ENCODE results near the gene BPIFB3. TPM values are rescaled to one million over a fixed set of nuclear protein-coding genes. Genes with fewer than 3 reads are reported as not detected.

BPIFB3 gene
- polyA plus RNA-seq, 1 donor from 2014 or later = not detected

GRCh38 chr20:33070111-33071053 is 16.7 kb downstream of the BPIFB3 start:
- Histone ChIP-seq H3K9ac (ENCODE audit: low read length) (no peak overlapping the region), H3K4me3 (ENCODE audit: low read length) (no peak overlapping the region), H4K20me1 (ENCODE audit: insufficient read depth) (no peaks in the 10 kb centered on the region), H3K4me2 (ENCODE audit: low read length) (no peak overlapping the region), H3K9me2 (ENCODE audit: insufficient read depth, low read length) (no peaks in the 10 kb centered on the region), H2AFZ (ENCODE audit: low read depth, low read length) (no peak overlapping the region), H3K9me3 (ENCODE audit: low read length) (no peaks in the 10 kb centered on the region), H3K27me3 (ENCODE audit: insufficient read depth, low read depth, low read length) (no peaks in the 10 kb centered on the region), H3F3A (ENCODE audit: insufficient read depth, low read length, poor library complexity, severe bottlenecking) (no peaks in the 10 kb centered on the region), H3K27ac (ENCODE audit: low read length) (no peak overlapping the region), H3K36me3 (ENCODE audit: insufficient read depth, low read length) (no peaks in the 10 kb centered on the region), H3K79me2 (replicated peaks; ENCODE audit: insufficient read depth, low read length) (no peaks in the 10 kb centered on the region)
- no peak for TF ChIP-seq MXI1 (conservative IDR thresholded peaks at IDR 0.05; ENCODE audit: poor library complexity, severe bottlenecking)
- no peak for TF ChIP-seq SMC3 (conservative IDR thresholded peaks at IDR 0.05; ENCODE audit: poor library complexity)
- no peak for TF ChIP-seq CTCF (IDR thresholded peaks at IDR 0.05; ENCODE audit: poor library complexity, severe bottlenecking)
- no peak for TF ChIP-seq REST (IDR thresholded peaks at IDR 0.05; ENCODE audit: borderline replicate concordance)
- TF ChIP-seq POLR2AphosphoS5 (IDR thresholded peaks at IDR 0.05) = no peak
- no peak for TF ChIP-seq TAF1 (IDR thresholded peaks at IDR 0.05; ENCODE audit: low read depth)
- TF ChIP-seq RAD21 (conservative IDR thresholded peaks at IDR 0.05) = no peak
- TF ChIP-seq EP300 (conservative IDR thresholded peaks at IDR 0.05; ENCODE audit: poor library complexity, severe bottlenecking) = no peak
- no peak for TF ChIP-seq EZH2 (IDR thresholded peaks at IDR 0.05; ENCODE audit: borderline replicate concordance, insufficient read depth, low read length, poor library complexity, severe bottlenecking)

GRCh38 chr20:33071198-33071597 is 17.5 kb downstream of the BPIFB3 start:
- Histone ChIP-seq H4K20me1 (ENCODE audit: insufficient read depth) (no peaks in the 10 kb centered on the region), H3K4me2 (ENCODE audit: low read length) (no peak overlapping the region), H3K36me3 (ENCODE audit: insufficient read depth, low read length) (no peaks in the 10 kb centered on the region), H3F3A (ENCODE audit: insufficient read depth, low read length, poor library complexity, severe bottlenecking) (no peaks in the 10 kb centered on the region), H3K9ac (ENCODE audit: low read length) (no peak overlapping the region), H3K27me3 (ENCODE audit: insufficient read depth, low read depth, low read length) (no peaks in the 10 kb centered on the region), H3K9me2 (ENCODE audit: insufficient read depth, low read length) (no peaks in the 10 kb centered on the region), H2AFZ (ENCODE audit: low read depth, low read length) (no peak overlapping the region), H3K79me2 (replicated peaks; ENCODE audit: insufficient read depth, low read length) (no peaks in the 10 kb centered on the region), H3K9me3 (ENCODE audit: low read length) (no peaks in the 10 kb centered on the region), H3K27ac (ENCODE audit: low read length) (no peak overlapping the region), H3K4me3 (ENCODE audit: low read length) (no peak overlapping the region)
- TF ChIP-seq MXI1 (conservative IDR thresholded peaks at IDR 0.05; ENCODE audit: poor library complexity, severe bottlenecking) (no peak), RAD21 (conservative IDR thresholded peaks at IDR 0.05) (no peak), EZH2 (IDR thresholded peaks at IDR 0.05; ENCODE audit: borderline replicate concordance, insufficient read depth, low read length, poor library complexity, severe bottlenecking) (no peak), EP300 (conservative IDR thresholded peaks at IDR 0.05; ENCODE audit: poor library complexity, severe bottlenecking) (no peak), REST (IDR thresholded peaks at IDR 0.05; ENCODE audit: borderline replicate concordance) (no peak), CTCF (IDR thresholded peaks at IDR 0.05; ENCODE audit: poor library complexity, severe bottlenecking) (no peak), POLR2AphosphoS5 (IDR thresholded peaks at IDR 0.05) (no peak), TAF1 (IDR thresholded peaks at IDR 0.05; ENCODE audit: low read depth) (no peak), SMC3 (conservative IDR thresholded peaks at IDR 0.05; ENCODE audit: poor library complexity) (no peak)

All from neural cell (in vitro differentiated cells).